CD8-positive, alpha-beta memory T cell (primary cell): ENCODE data around the gene MBD3L2B. TPM values are rescaled to one million over a fixed set of nuclear protein-coding genes. Genes with fewer than 3 reads are reported as not detected.
"Not testable (repeated sequence)": the region's sequence is repeated elsewhere in the genome, so short reads cannot be mapped to it uniquely, and the experiment has no call there.

Experiments used
- CTCF ChIA-PET: fragments of 350-600 bp; sonication (Branson Sonifier 250); formaldehyde crosslinking; loops from one replicate; lab custom pipeline; 2021; ENCODE audit warnings: antibody characterized with exemption; lab: Charles Lee
- POLR2A ChIA-PET: fragments of 350-600 bp; sonication (Branson Sonifier 250); formaldehyde crosslinking; loops from one replicate; lab custom pipeline; 2021; ENCODE audit warnings: antibody characterized with exemption; lab: Charles Lee
- DNase-seq, 5 donors: peaks; one replicate each; pipeline versions ENCODE4 v3.0.0 to v3.0.0-alpha.2; 2020 to 2022; ENCODE audit warnings: mixed read lengths in 1 of 5
- H3K27ac ChIP-seq: one replicate; pipeline ENCODE4 v1.7.0; 2013; ENCODE audit warnings: low read depth, mild to moderate bottlenecking, low read length, moderate library complexity
- H3K27me3 ChIP-seq: 2 replicates; pipeline ENCODE4 v1.7.0; 2013; ENCODE audit warnings: low read length, mild to moderate bottlenecking; ENCODE audit not compliant: insufficient read depth, poor library complexity, severe bottlenecking
- H3K36me3 ChIP-seq: 2 replicates; pipeline ENCODE4 v1.7.0; 2013; ENCODE audit warnings: mild to moderate bottlenecking, low read length, moderate library complexity; ENCODE audit not compliant: insufficient read depth
- H3K4me1 ChIP-seq: 2 replicates; pipeline ENCODE4 v1.7.0; 2013; ENCODE audit warnings: mild to moderate bottlenecking, low read length, moderate library complexity; ENCODE audit not compliant: insufficient read depth
- H3K4me3 ChIP-seq: 2 replicates; pipeline ENCODE4 v1.7.0; 2013; ENCODE audit warnings: mild to moderate bottlenecking, low read length
- H3K9me3 ChIP-seq: 2 replicates; pipeline ENCODE4 v1.7.0; 2013; ENCODE audit warnings: mild to moderate bottlenecking, low read length
- H3K27ac Mint-ChIP-seq, 8 donors: one replicate each; pipeline ENCODE4 v1.8.0; 2020 to 2021; ENCODE audit warnings: mixed read lengths in 8 of 8, mild to moderate bottlenecking in 6 of 8, inconsistent platforms in 3 of 8, moderate library complexity in 3 of 8
- H3K27me3 Mint-ChIP-seq, 2 donors: one replicate each; pipeline ENCODE4 v1.8.0; 2020 to 2021; ENCODE audit warnings: mixed read lengths in 2 of 2, mild to moderate bottlenecking in 1 of 2, moderate library complexity in 1 of 2
- H3K36me3 Mint-ChIP-seq, 3 donors: one replicate each; pipeline ENCODE4 v1.8.0; 2020 to 2021; ENCODE audit warnings: mixed read lengths in 3 of 3, inconsistent platforms in 1 of 3, mild to moderate bottlenecking in 1 of 3
- H3K4me1 Mint-ChIP-seq, 3 donors: one replicate each; pipeline ENCODE4 v1.8.0; 2020 to 2021; ENCODE audit warnings: mixed read lengths in 3 of 3, inconsistent platforms in 1 of 3, mild to moderate bottlenecking in 1 of 3
- H3K4me3 Mint-ChIP-seq, 7 donors: one replicate each; pipeline ENCODE4 v1.8.0; 2020 to 2021; ENCODE audit warnings: mixed read lengths in 7 of 7, mild to moderate bottlenecking in 6 of 7, moderate library complexity in 4 of 7, inconsistent platforms in 2 of 7
- H3K9me3 Mint-ChIP-seq, 5 donors: one replicate each; pipeline ENCODE4 v1.8.0; 2020 to 2022; ENCODE audit warnings: mixed read lengths in 5 of 5, mild to moderate bottlenecking in 3 of 5, moderate library complexity in 2 of 5, inconsistent platforms in 1 of 5
- polyA plus RNA-seq: library from polyadenylated mRNA; unstranded; fragments of 300-500 nt; fragmentation: Illumina TruSeq; gene quantifications from one replicate; pipeline ENCODE4 v1.2.3, GENCODE V29; 2021
- total RNA-seq, 2 experiments: library from RNA; stranded (reverse); gene quantifications; one replicate each; pipeline ENCODE4 v1.2.3, GENCODE V29; 2021

Gene MBD3L2B
- total and polyA plus RNA-seq, 3 experiments from 2014 or later: not detected

GRCh38 chr19:7041563-7041962, 20.3 kb upstream of the MBD3L2B start:
- H3K4me1 ChIP-seq, H3K27ac Mint-ChIP-seq, H3K4me1 Mint-ChIP-seq, H3K27ac ChIP-seq, H3K27me3 ChIP-seq, POLR2A ChIA-PET, H3K4me3 ChIP-seq, H3K9me3 ChIP-seq, CTCF ChIA-PET, H3K9me3 Mint-ChIP-seq, H3K36me3 Mint-ChIP-seq, DNase-seq, H3K4me3 Mint-ChIP-seq, H3K27me3 Mint-ChIP-seq, H3K36me3 ChIP-seq: not testable (repeated sequence)

GRCh38 chr19:7040079-7040478, 18.8 kb upstream of the MBD3L2B start, which contains the start of gene MBD3L4:
MBD3L4 (minus strand) TSS chr19:7040179; CDS start chr19:7040144, 35 bp downstream.
- H3K4me3 Mint-ChIP-seq, CTCF ChIA-PET, H3K9me3 ChIP-seq, H3K36me3 ChIP-seq, H3K36me3 Mint-ChIP-seq, H3K4me1 Mint-ChIP-seq, H3K4me3 ChIP-seq, H3K27ac ChIP-seq, H3K27me3 Mint-ChIP-seq, DNase-seq, POLR2A ChIA-PET, H3K4me1 ChIP-seq, H3K27me3 ChIP-seq, H3K27ac Mint-ChIP-seq, H3K9me3 Mint-ChIP-seq: not testable (repeated sequence)

DNA sequence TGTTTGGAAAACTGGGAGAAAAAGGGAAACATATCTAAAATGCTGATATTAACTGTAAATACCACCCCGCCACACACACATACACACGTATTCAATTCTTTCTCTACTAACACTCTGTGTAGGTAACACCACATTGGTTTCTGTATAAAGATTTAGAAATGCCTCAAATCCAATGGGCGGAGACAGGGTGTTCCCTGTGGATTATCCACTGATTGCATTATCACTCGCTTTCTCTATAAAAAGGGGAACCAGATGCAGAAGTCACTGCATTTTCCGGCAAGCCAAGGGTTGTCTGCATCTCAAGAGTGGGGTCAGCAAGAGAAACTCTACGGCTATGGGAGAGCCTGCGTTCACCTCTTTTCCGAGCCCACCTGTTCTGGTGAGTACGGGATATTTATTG, 9.0 kb upstream of the MBD3L2B start, which contains the start of gene MBD3L5:
TSS of gene MBD3L5 (plus strand) at position 301 of the 400 bp plus-strand sequence. CDS start at position 335, 34 bp downstream.
- H3K4me3 Mint-ChIP-seq, H3K4me1 Mint-ChIP-seq, H3K27ac ChIP-seq, H3K4me1 ChIP-seq, H3K27me3 ChIP-seq, H3K27ac Mint-ChIP-seq, POLR2A ChIA-PET, H3K9me3 ChIP-seq, H3K36me3 Mint-ChIP-seq, H3K4me3 ChIP-seq, H3K36me3 ChIP-seq, H3K27me3 Mint-ChIP-seq, CTCF ChIA-PET, H3K9me3 Mint-ChIP-seq, DNase-seq: not testable (repeated sequence)

- H3K4me3 ChIP-seq, H3K9me3 Mint-ChIP-seq, H3K36me3 ChIP-seq, CTCF ChIA-PET, DNase-seq, H3K27me3 ChIP-seq, H3K4me1 Mint-ChIP-seq, H3K4me3 Mint-ChIP-seq, POLR2A ChIA-PET, H3K27ac Mint-ChIP-seq, H3K27ac ChIP-seq, H3K4me1 ChIP-seq, H3K9me3 ChIP-seq, H3K36me3 Mint-ChIP-seq, H3K27me3 Mint-ChIP-seq: not testable (repeated sequence)
Observed at GRCh38 chr19:7028790-7029189, 7.6 kb upstream of the MBD3L2B start.

- H3K9me3 Mint-ChIP-seq: no peaks in the 10 kb centered on the region
- no peak for DNase-seq
- no peak overlapping the region for H3K4me3 Mint-ChIP-seq
- ChIA-PET POLR2A (no interaction called here), CTCF (no interaction called here)
- Histone ChIP-seq H3K4me3 (no peak overlapping the region), H3K27me3 (no peaks in the 10 kb centered on the region), H3K4me1 (peaks cover 7% of the 10 kb centered on the region), H3K9me3 (no peaks in the 10 kb centered on the region), H3K36me3 (no peaks in the 10 kb centered on the region), H3K27ac (no peak overlapping the region)
- peaks cover 2 to 9% (median 7%) of the 10 kb centered on the region in 3 donors for H3K4me1 Mint-ChIP-seq
- no peaks in the 10 kb centered on the region for H3K36me3 Mint-ChIP-seq
- no peaks in the 10 kb centered on the region for H3K27me3 Mint-ChIP-seq
- H3K27ac Mint-ChIP-seq: no peak overlapping the region
Observed at GRCh38 chr19:7018828-7019227, 2.4 kb downstream of the MBD3L2B start.

DNA sequence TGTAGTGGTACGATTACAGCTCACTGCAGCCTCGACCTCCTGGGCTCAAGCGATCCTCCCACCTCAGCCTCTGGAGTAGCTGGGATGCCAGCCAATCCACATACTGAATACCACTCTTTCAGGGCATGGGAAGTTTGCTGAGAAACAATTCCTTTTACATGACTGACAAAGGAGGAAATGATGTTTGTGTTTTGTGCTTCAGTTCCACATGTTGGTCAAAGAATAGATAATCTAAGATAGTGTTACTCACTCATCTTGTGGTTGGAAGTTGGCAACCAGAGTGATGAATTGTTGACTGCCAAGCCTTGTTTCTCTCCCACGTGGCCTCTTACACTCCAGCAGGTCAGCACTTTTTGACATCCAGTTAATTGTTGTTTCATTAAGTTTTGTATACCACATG, 7.6 kb downstream of the MBD3L2B start:
- Mint-ChIP-seq H3K27me3 (no peaks in the 10 kb centered on the region), H3K36me3 (no peaks in the 10 kb centered on the region), H3K27ac (peak overlapping the region in 5 of 8 donors; percentile 6 to 91 (median 70)), H3K9me3 (no peaks in the 10 kb centered on the region), H3K4me3 (peak overlapping the region in 3 of 7 donors; percentile 0 to 21 (median 18)), H3K4me1 (peaks cover 28 to 42% (median 40%) of the 10 kb centered on the region in 3 donors)
- POLR2A ChIA-PET: no interaction called here
- CTCF ChIA-PET: no interaction called here
- no peaks in the 10 kb centered on the region for H3K36me3 ChIP-seq
- H3K27me3 ChIP-seq: no peaks in the 10 kb centered on the region
- peaks cover 23% of the 10 kb centered on the region for H3K4me1 ChIP-seq
- H3K4me3 ChIP-seq: no peak overlapping the region
- no peak overlapping the region for H3K27ac ChIP-seq
- H3K9me3 ChIP-seq: no peaks in the 10 kb centered on the region
- no peak for DNase-seq

DNA sequence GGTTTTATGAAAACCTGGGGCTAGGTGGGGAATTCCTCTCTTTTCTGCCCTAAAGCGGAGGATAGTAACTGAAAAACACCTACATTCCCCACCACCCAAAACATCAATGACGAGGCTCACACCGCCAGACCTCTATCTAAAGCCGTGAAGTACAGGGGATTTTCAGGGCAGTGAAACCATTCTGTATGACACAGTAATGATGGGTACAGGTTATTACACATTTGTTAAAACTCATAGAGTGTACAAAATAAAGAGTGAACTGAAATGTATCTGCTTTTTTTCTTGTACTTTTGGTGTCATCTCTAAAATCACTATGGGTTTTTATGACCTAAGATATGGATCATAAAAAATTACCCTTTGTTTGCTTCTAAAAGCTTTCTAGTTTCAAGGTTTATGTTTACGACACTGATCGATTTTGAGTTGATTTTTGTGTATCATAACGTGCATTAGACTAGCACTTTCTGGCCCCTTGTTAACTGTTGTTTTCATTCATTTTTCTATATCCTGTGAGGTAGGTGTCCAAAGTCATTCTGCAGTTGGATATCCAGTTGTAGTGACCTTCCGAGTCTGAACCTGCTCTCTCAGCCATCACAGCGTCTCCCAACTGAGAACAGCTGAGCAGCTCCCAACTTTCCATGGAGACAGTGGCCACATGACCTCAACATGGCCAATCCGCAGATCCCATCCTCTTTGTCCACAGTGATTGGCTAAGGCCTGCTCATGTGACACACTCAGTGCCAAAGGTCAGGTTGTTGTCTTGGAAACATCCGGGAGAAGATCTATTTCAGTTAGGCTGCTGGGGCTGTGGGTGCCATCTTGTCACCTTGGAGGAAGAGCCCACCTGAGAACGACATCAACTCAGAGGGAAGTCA, 10.3 kb downstream of the MBD3L2B start:
- ChIA-PET CTCF (no interaction called here), POLR2A (no interaction called here)
- Histone ChIP-seq H3K4me1 (peaks cover 33% of the 10 kb centered on the region), H3K9me3 (no peaks in the 10 kb centered on the region), H3K27me3 (no peaks in the 10 kb centered on the region), H3K27ac (no peak overlapping the region), H3K4me3 (no peak overlapping the region), H3K36me3 (no peaks in the 10 kb centered on the region)
- Mint-ChIP-seq H3K4me1 (peaks cover 34 to 60% (median 54%) of the 10 kb centered on the region in 3 donors), H3K27me3 (no peaks in the 10 kb centered on the region), H3K9me3 (no peaks in the 10 kb centered on the region), H3K27ac (peak overlapping the region in 2 of 8 donors; percentile 29 to 35), H3K36me3 (no peaks in the 10 kb centered on the region), H3K4me3 (peak overlapping the region in 1 of 7 donors; percentile 35)
- DNase-seq: no peak

DNA sequence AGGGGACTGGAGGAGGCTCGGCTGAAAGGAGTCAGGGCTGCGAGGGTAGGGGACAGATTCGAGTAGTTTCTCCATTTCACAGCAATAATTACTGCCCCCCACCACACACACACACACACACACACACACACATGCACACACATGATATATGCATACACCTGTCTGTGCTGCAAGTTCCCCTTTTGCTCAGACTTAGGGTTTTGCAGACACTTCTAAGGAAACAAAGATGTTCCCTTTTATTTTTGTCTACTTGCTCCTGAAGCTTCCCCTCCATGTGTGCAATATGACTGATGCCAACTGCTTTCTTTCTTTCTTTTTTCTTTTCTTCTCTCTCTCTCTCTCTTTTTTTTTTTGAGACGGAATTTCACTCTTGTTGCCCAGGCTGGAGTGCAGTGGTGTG, 13.4 kb downstream of the MBD3L2B start:
- no peaks in the 10 kb centered on the region for H3K36me3 Mint-ChIP-seq
- H3K27me3 ChIP-seq: no peaks in the 10 kb centered on the region
- CTCF ChIA-PET: no interaction called here

More for the DNA sequence above, 13.4 kb downstream of the MBD3L2B start:
- H3K4me1 Mint-ChIP-seq: peaks cover 26 to 49% (median 46%) of the 10 kb centered on the region in 3 donors
- peaks cover 0 to 3% of the 10 kb centered on the region in 2 donors for H3K27me3 Mint-ChIP-seq
- Histone ChIP-seq H3K4me1 (peaks cover 22% of the 10 kb centered on the region), H3K27ac (no peak overlapping the region), H3K4me3 (no peak overlapping the region), H3K9me3 (no peaks in the 10 kb centered on the region), H3K36me3 (no peaks in the 10 kb centered on the region)
- no peak overlapping the region for H3K4me3 Mint-ChIP-seq
- H3K27ac Mint-ChIP-seq: no peak overlapping the region
- DNase-seq: no peak
- no peaks in the 10 kb centered on the region for H3K9me3 Mint-ChIP-seq
- POLR2A ChIA-PET: no interaction called here
